GM19240 (cell line): ENCODE data around the gene INHBC.
A peak's percentile ranks its signal among the peaks of the same experiment; 100 is the strongest.
"Not testable (repeated sequence)": the region's sequence is repeated elsewhere in the genome, so short reads cannot be mapped to it uniquely, and the experiment has no call there.

Experiments
- DNase-seq: peaks from one replicate; pipeline ENCODE4 v3.0.0; 2011; ENCODE audit warnings: low spot score; ENCODE audit not compliant: insufficient read length

INHBC gene

GRCh38 chr12:57485695-57486094, 51.1 kb downstream of the INHBC start:
- DNase-seq: no peak

DNA sequence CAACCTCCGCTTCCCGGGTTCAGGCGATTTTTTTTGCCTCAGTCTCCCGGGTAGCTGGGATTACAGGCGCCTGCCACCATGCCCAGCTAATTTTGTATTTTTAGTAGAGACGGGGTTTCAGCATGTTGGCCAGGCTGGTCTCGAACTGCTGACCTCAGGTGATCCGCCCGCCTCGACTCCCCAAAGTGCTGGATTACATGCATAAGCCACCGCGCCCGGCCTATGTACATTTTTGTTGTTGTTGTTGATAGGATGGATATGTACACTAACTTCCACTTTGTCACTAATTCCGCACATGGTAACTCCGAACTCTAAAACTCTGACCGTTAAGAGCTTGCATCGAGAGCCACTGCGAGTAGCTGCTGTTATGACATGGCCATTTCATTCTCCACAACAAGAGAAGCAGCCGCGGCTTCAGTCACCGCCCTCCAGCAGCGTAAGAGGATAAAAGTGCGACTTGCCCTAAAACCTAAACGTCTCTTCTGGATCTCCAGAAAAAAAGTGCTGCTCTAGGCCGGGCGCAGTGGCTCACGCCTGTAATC, 52.5 kb downstream of the INHBC start:
- DNase-seq: no peak

GRCh38 chr12:57487597-57488401, 53.2 kb downstream of the INHBC start, which contains the start of gene MARS1:
TSS of gene MARS1 (plus strand) at chr12:57488068. CDS start at chr12:57488091, 23 bp downstream.
- peak; percentile 92 for DNase-seq

DNA sequence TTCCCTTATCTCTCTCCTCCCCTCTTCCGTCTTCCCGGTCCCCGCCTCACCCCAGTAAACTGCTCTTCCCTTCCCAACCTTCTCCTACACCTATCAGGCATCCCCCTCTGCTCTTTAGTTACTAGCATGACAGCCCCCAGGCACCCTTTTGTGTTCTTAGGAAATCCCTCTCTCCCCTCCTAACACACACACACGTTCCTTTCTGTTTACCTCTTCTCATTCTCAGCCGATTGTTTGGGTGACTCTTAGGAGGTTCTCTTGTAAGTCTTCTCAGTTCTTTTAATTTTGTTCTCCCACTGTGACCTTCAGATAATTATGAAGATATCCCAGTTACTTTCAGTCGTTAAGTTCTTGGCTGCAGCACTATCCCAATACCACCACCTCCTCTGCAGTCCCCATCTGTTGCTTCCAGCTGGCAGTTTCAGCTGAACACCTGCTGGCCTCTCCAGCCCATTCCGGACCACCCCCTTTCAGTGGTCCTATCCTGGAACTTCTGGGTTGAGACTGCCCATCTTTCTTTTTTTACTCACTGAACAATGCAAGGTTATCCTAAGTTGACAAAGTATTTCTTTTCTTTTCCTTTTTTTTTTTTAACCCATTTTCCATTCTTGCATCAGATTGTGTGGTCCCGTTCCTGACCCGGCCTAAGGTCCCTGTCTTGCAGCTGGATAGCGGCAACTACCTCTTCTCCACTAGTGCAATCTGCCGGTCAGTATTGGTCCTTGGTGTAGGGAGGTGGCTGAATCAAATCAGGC, 54.0 kb downstream of the INHBC start:
- no peak for DNase-seq

DNA sequence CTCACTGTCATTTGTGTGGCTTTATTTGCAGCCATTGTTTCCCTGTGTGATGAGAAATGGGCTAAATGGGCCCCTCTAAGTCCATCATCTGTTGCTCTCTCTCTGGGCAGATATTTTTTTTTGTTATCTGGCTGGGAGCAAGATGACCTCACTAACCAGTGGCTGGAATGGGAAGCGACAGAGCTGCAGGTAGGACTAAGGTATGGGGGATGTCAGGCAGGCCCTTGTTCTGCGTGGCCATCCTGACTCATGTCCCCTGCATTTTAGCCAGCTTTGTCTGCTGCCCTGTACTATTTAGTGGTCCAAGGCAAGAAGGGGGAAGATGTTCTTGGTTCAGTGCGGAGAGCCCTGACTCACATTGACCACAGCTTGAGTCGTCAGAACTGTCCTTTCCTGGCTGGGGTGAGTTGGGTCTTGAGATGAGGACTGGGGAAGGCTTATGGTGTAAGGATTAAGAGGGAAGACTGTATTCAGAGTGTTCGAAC, 54.6 kb downstream of the INHBC start:
- no peak for DNase-seq

- DNase-seq: no peak
Measured at GRCh38 chr12:57490126-57490525, 55.5 kb downstream of the INHBC start.

DNA sequence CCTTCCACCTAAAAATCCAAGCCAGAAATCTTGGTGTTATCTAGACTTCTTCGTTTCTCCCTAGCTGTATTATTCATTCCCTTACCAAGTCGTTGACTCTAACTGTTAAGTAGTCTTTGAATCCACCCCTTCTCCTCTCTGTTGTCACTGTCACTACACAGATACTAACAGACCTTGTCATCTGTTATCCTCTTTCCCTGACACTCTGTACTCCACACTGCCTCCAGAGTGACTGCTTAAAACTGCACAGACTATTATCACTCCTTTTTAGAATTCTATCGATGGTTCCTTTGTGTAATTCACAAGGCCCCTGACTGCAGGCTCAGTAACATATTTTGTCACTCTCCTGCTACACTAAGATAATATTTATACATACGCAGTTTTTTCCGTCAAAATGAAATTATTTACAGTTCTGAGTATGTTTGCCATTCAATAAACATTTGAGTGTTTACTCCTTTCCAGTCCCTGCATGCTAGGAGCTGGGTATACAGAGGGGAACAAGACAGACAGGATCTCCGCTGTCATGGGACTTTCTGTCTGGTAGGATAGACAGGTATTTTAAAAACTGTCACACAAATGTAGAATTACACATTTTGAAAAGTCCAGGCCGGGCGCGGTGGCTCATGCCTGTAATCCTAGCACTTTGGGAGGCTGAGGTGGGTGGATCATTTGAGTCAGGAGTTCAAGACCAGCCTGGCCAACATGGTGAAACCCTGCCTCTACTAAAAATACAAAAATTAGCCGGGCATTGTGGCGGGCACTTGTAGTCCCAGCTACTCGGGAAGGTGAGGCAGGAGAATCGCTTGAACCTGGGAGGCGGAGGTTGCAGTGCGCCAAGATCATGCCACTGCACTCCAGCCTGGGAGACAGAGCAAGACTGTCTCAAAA, 57.1 kb downstream of the INHBC start:
- no peak for DNase-seq

GRCh38 chr12:57495051-57495701, 60.6 kb downstream of the INHBC start:
- DNase-seq: not testable (repeated sequence)

DNA sequence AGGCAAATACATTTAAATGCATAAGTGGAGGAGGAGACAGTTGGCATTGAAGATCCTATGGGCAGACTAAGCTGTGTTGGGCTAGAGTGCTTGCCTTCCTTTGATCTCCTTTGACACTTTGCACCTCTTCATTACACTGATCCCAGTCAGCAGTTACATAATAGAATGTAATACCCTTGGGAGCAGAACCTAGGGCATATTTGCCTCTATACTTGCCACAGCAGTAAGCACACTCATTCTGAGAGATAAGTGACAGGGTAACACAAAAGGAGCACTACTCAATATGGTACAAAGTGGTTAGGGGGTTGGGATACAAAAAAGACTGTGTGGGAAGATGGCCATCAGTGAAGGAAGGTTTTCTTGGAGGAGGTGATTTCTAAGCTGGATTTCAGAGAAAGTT, 62.2 kb downstream of the INHBC start:
- DNase-seq: no peak

- DNase-seq: no peak
Measured at GRCh38 chr12:57497223-57498131, 62.9 kb downstream of the INHBC start.

- DNase-seq: no peak
Measured at GRCh38 chr12:57498132-57498502, 63.5 kb downstream of the INHBC start.

DNA sequence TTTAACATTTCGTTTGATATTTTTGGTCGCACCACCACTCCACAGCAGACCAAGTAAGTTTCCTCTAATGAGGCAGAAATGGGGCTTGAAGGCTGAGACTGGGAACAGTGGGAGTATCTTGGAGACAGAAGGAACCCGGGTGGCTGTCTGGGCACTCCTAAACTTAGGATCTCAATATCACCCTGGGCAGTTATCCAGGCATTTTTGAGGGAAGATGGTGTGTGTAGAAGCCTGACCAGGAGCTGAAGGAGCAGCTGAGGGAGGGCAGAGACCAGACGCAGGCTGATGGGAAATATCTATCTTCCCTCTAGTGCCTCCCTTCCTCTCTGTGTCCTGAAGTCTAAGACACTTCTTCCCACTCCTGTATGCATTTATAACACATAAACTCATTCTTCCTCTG, 64.0 kb downstream of the INHBC start:
- no peak for DNase-seq

DNA sequence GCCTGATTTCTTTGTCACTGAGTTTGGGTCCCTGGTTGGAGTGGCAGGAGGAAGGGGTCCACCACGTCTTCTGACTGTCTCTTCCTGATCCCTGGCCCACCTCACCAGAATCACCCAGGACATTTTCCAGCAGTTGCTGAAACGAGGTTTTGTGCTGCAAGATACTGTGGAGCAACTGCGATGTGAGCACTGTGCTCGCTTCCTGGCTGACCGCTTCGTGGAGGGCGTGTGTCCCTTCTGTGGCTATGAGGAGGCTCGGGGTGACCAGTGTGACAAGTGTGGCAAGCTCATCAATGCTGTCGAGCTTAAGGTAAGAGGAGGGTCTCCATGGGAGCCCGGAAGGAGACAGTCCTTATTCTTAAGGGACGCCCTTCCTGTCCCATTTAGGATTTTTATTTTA, 65.6 kb downstream of the INHBC start:
- no peak for DNase-seq
